Activated CD8-positive, alpha-beta memory T cell treated with anti-CD3 and anti-CD28 coated beads for 4 hours (primary cell): ENCODE results near the gene ANKRD44.

Experiments used
- DNase-seq, 2 donors: peaks; one replicate each; pipeline ENCODE4 v3.0.0-alpha.2; 2020; ENCODE audit warnings: low read depth in 2 of 2

The ANKRD44 gene

GRCh38 chr2:197238043-197238365 is 72.6 kb downstream of the ANKRD44 start:
- DNase-seq, result no peak

- no peak for DNase-seq
Observed at GRCh38 chr2:197237291-197238042, 73.1 kb downstream of the ANKRD44 start.

- no peak for DNase-seq
Observed at GRCh38 chr2:197236816-197237215, 73.8 kb downstream of the ANKRD44 start.

GRCh38 chr2:197236159-197236558 is 74.4 kb downstream of the ANKRD44 start:
- no peak for DNase-seq

- no peak for DNase-seq
Observed at GRCh38 chr2:197235711-197236110, 74.9 kb downstream of the ANKRD44 start.

- no peak for DNase-seq
Observed at GRCh38 chr2:197234671-197235191, 75.8 kb downstream of the ANKRD44 start.

- no peak for DNase-seq
Observed at GRCh38 chr2:197233473-197233872, 77.1 kb downstream of the ANKRD44 start.

GRCh38 chr2:197232010-197232409 is 78.6 kb downstream of the ANKRD44 start:
- DNase-seq, result no peak

- DNase-seq, result no peak
Observed at GRCh38 chr2:197229509-197230443, 80.8 kb downstream of the ANKRD44 start.

GRCh38 chr2:197223451-197223850 is 87.1 kb downstream of the ANKRD44 start:
- no peak for DNase-seq

- DNase-seq, result no peak
Observed at GRCh38 chr2:197219636-197220035, 90.9 kb downstream of the ANKRD44 start.

- DNase-seq, result no peak
Observed at GRCh38 chr2:197217541-197217940, 93.0 kb downstream of the ANKRD44 start.

- DNase-seq, result no peak
Observed at GRCh38 chr2:197216361-197216979, 94.1 kb downstream of the ANKRD44 start.

GRCh38 chr2:197215748-197216360 is 94.7 kb downstream of the ANKRD44 start:
- no peak for DNase-seq

GRCh38 chr2:197212344-197213262 is 98.0 kb downstream of the ANKRD44 start:
- no peak for DNase-seq

GRCh38 chr2:197211881-197212342 is 98.7 kb downstream of the ANKRD44 start:
- no peak for DNase-seq

GRCh38 chr2:197210430-197210829 is 100.2 kb downstream of the ANKRD44 start:
- no peak for DNase-seq

- no peak for DNase-seq
Observed at GRCh38 chr2:197209742-197210408, 100.7 kb downstream of the ANKRD44 start.

- no peak for DNase-seq
Observed at GRCh38 chr2:197209246-197209645, 101.3 kb downstream of the ANKRD44 start.

- no peak for DNase-seq
Observed at GRCh38 chr2:197208841-197209240, 101.7 kb downstream of the ANKRD44 start.
